GM18498 (cell line): ENCODE results near the gene PXMP4.

ENCODE experiments used
- ATAC-seq: cut with Tn5 transposase; IDR thresholded peaks from one replicate; pipeline ENCODE4 v1.9.1; 2021; ENCODE audit warnings: mild to moderate bottlenecking, moderate library complexity; ENCODE audit not compliant: unreplicated experiment

Gene PXMP4

DNA sequence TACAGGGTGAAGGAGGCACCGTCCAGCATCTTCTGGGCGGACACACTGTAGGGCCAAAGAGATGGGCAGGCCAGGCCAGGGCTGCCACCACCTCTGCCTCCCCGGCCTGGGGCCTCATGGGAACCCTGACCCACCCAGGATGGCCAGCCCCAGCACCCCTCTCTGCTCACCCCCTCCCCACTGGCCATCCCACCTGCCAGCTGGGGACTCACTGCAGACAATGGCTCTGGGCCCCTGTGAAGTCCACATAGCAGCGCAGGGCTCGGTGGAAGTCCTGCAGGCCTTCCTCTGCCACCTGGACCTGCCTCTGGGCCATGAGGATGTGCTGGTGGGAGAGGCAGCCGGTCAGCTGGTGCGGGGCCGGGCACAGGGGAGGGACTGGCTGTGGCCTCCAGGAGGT is 61.6 kb downstream of the PXMP4 start:
- ATAC-seq = no peak

DNA sequence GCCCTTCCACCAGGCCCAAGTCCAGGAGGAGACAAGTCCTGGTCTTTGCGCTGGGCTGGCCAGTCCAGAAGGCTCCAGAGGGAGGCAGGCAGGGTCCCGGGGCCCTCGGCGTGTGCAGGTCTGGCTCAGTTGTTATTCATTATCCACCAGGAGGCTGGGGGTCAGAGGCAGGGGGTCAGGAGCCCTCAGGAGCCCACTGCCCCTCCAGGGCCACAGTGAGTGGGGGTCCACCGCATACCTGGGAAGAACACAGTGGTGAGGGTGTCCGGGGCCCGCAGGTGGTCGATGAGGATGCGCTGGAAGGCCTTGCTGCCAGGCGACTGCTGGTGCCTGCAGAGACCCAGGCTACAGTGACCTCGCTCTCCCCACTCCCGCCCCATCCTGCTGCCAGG is 62.4 kb downstream of the PXMP4 start:
- no peak for ATAC-seq

DNA sequence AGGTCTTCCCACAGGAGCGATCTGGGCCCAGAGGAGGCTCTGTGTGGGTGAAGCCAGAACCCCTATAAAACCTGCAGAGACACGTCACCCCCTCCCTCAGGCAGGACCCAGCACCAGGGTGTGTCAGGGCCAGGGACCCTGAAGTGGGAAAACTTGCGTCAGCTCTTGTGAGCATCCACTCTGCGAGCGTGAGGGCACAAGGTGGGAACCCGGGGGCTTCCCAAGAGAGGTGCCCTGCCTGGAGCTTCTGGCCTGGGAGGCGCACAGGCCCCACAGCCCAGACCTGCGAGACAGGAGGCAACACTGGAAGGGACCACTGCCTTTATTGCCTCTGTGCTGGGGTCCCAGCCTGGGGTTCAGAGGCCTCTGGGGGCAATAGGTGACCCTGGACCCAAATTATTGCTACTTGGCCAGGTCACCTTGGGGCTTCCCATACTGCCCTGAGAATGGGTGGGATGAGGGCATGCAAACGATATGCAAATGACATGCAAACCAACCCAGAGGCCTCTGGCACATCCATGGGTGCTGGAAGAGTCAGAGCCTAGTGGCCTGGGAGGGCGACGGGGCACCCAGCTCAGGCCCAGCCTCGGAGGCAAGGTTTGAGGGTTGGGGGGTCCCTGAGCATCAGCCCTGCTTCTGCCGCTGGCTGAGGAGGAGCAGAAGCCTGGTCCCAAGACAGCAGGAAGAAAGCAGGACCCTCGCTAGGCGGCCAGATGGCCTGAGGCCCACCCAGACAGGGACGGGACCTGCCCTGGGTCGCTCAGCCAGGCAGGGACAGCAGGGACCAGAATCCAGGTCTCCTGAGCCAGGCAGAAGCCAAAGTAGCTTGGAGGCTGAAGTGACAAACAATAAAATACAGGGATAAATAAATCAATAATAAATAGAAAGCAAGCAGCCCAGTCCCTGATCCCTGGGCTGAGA is 63.1 kb downstream of the PXMP4 start:
- no peak for ATAC-seq

DNA sequence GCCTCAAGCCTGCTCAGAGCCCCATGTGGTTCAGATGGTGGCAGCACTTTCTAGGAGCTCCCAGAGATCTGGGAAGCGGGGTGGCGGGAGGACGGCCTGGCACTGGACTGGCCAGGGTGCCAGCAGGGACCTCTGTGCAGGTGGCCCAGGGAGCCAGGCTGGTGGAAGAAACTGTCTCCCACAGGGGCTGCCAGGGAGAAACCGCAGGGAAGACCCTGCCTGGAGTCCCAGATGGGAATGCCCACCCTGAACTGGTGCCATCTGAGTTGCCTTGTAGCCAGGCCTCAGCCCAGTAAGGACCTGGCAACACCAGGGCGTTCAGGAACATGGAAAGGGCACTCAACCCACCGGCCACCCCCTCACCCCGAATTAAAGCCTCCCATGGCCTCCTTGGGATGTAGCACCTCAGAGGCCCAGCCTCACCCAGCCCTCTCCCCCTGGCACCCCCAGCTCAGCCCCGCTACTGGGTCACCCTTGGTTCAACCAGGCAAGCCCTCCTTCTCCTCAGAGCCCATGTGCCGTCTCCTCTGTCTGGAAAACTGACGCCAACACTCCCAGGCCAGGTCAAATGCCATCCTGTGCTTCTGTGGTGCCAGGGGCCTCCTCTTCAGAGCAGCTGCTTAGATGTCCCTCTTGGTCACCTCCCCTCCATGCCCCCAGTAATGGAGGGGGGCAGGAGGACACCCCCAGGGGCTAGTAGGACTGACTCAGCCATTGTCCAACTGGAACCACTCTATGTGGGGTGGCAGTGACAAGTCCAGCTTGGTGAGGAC is 63.9 kb downstream of the PXMP4 start:
- no peak for ATAC-seq

DNA sequence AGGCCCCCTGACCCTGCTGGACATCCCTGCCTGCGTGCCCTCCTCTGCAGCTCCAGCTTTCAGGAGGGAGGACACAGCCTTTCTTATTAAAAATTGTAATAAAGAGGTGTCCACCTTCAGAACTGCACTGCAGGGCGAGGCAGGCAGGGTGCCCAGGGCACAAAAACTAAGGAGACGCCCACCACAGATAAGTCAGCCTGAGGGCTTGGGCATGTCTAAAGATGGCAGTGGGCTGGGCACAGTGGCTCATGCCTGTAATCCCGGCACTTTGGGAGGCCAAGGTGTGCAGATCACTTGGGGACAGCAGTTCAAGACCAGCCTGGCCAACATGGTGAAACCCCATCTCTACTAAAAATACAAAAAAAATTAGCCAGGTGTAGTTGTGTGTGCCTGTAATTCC is 64.9 kb downstream of the PXMP4 start:
- no peak for ATAC-seq

DNA sequence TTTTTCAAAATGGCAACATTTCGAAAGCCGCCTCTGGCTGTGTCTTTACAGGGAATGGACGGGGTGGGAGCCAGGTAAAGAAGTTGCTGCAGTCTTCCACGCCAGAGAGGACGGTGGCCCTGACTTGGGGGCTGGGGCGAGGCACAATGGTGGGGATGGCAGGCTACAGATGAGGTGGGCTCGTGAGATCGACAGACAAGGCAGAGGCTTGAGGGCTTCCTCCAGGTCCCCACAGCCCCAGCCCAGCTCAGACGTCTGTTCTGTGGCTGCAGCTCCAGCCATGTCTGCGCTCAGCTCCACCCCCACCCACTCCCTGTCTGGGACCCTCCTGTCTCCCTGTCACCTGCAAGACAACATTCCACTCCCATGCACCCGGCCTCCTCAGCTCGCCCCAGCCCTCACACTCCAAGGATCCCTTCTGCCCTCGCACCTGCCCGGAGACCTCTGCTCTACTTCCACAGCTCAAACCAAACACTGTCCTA is 65.4 kb downstream of the PXMP4 start:
- no peak for ATAC-seq

DNA sequence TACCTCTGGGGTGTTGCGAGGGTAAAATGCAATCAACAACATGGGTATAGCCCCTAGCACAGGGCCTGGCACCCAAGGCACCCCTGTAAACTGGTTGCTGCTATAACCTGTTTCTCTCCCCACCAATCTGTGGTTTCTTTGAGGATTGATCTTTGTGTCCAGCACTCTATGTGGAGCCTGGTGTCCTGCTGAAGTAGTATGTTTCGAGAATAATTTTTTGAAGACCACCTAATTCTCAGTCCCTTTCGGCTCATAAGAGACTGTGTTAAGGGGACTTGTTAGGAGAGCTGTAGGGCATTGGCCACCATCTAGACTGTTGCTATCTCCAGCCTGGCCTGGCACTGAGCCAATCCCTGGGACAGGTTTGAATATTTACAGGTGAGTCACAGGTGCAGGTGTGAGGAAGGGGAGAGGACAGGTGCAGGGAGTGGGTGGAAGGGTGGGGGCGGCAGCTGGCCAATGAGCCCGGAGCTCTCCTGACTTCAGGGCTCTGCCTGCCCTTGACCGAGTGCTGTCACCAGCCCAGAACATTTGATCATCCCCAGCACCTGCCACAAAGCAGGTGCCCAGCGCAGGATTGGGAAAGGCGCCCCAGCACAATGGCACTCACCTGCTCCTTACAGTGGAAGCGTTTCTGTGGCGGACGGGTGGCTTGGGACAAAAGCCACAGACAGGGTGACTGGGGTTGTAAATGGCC is 66.1 kb downstream of the PXMP4 start:
- ATAC-seq = no peak

DNA sequence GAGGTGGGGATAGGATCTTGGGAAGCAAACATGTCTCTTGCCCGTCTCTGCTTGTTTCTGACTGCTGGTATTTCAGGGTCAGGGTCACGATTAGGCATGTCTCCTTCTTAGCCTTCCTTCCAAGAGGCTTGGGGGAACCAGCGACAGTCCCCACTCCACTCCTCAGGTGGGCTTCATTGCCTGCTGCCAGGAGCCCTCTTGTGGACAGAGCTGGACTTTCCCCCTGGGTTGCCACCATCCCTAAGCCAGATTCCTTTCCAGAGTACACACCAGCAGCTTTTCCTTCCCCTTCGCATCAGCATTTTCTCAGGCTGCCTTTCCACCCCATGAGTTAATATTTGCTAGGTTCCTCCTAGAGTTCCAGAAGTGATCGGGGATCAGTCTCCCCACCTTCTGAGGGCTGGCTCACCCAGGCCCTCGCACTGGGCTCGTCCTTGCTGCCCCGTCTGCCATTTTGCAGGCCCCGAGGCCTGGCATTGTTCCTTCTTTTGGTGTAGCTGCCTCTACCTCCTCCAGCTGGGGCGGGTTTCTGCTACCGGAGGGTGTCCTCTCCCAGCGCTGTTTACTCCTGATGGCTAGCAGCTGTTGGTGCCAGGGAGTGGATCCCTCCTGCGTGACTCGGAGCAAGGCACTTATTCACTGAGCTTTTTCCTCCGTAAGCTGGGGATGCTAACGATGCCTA is 66.8 kb downstream of the PXMP4 start:
- ATAC-seq = no peak
